Measurements from ENCODE around the gene MMP11. TPM values are rescaled to one million over a fixed set of nuclear protein-coding genes. Genes with fewer than 3 reads are reported as not detected.
"Not testable (repeated sequence)": the region's sequence is repeated elsewhere in the genome, so short reads cannot be mapped to it uniquely, and the experiment has no call there.

MMP11 gene, protein sequence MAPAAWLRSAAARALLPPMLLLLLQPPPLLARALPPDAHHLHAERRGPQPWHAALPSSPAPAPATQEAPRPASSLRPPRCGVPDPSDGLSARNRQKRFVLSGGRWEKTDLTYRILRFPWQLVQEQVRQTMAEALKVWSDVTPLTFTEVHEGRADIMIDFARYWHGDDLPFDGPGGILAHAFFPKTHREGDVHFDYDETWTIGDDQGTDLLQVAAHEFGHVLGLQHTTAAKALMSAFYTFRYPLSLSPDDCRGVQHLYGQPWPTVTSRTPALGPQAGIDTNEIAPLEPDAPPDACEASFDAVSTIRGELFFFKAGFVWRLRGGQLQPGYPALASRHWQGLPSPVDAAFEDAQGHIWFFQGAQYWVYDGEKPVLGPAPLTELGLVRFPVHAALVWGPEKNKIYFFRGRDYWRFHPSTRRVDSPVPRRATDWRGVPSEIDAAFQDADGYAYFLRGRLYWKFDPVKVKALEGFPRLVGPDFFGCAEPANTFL
- total RNA-seq, result 1 to 10 TPM; 2.8 to 6.5 (median 5.4) TPM

DNA sequence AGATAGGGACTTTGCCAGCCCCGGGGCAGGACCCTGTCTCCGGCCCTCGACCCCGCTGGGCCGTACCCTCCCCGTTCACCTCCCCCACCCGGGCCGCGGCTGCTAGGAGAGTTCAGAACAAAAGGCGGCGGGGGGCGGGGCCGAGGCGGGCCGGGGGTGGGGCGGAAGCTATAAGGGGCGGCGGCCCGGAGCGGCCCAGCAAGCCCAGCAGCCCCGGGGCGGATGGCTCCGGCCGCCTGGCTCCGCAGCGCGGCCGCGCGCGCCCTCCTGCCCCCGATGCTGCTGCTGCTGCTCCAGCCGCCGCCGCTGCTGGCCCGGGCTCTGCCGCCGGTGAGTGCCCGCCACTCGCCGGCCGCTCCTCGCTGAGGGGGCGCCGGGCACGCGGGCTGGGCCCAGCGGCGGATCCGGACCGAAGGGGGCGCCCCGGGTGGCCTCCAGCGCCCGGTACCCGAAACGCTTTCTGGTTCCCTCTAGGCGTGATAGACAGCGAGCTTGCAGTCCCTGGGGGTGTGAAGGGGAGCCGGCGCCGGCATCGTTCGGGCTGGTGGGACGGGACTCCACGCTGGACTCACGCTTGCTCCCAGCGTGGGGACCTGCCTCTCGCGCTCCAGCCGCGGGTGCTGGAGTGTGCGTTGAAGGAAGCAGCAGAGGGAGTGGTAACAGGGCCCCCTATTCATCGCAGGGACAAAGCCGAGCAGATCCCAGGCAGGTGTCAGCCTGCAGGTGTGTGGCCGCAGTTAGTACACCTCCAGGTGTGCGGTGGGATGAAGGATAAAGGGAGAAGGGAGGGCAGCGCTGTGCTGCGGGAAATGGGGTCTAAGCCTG, at the start of gene MMP11:
Gene MMP11 (plus strand): TSS at position 201 of the 825 bp plus-strand sequence. CDS start 22 bp downstream, at position 223.
- WGBS, result 25% methylated on average over 9 of the region's 79 CpGs
- H3K27ac ChIP-seq (replicated peaks in 1 of 4), result peak within 1 kb of the TSS; percentile 69 to 79 (median 74)
- H3K27me3 ChIP-seq, result no peaks in the 10 kb centered on the region
- intact Hi-C loops (cut with DNase I), result no loop called here
- peaks cover 48 to 83% (median 75%) of the 10 kb centered on the region in 4 donors for H3K4me1 ChIP-seq
- peak within 1 kb of the TSS; percentile 63 to 72 (median 67) for H3K4me3 ChIP-seq
- no peak for TF ChIP-seq POLR2AphosphoS5 (IDR thresholded peaks at IDR 0.05)
- TF ChIP-seq, protein P1, sequence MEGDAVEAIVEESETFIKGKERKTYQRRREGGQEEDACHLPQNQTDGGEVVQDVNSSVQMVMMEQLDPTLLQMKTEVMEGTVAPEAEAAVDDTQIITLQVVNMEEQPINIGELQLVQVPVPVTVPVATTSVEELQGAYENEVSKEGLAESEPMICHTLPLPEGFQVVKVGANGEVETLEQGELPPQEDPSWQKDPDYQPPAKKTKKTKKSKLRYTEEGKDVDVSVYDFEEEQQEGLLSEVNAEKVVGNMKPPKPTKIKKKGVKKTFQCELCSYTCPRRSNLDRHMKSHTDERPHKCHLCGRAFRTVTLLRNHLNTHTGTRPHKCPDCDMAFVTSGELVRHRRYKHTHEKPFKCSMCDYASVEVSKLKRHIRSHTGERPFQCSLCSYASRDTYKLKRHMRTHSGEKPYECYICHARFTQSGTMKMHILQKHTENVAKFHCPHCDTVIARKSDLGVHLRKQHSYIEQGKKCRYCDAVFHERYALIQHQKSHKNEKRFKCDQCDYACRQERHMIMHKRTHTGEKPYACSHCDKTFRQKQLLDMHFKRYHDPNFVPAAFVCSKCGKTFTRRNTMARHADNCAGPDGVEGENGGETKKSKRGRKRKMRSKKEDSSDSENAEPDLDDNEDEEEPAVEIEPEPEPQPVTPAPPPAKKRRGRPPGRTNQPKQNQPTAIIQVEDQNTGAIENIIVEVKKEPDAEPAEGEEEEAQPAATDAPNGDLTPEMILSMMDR (IDR thresholded peaks at IDR 0.05), result peak in 2 of 3 experiments; percentile 3 to 10
- no peaks in the 10 kb centered on the region for H3K9me3 ChIP-seq
- H3K36me3 ChIP-seq, result no peaks in the 10 kb centered on the region
- DNase-seq (ENCODE audit: extremely low spot score), result no peak

DNA sequence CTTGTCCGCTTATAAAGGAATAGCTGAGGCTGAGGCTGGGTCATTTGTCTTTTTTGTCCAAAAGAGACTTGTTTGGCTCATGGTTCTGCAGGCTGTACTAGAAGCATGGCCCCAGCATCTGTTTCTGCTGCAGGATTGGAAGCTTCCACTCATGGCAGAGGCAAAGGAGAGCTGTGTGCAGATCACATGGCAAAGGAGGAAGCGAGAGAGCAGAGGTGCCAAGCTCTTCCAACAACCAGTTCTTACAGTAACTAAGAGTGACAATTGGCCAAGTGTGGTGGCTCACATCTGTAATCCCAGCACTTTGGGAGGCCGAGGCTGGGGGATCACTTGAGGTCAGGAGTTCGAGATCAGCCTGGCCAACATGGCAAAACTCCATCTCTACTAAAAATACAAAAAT, 44.5 kb upstream of the MMP11 start:
- H3K4me3 ChIP-seq; H3K9me3 ChIP-seq; intact Hi-C loops (cut with DNase I); H3K36me3 ChIP-seq; DNase-seq (ENCODE audit: extremely low spot score); H3K4me1 ChIP-seq; H3K27me3 ChIP-seq; H3K27ac ChIP-seq (replicated peaks in 1 of 4): not testable (repeated sequence)
- 65% methylated on average over 4 of the region's 4 CpGs for WGBS

DNA sequence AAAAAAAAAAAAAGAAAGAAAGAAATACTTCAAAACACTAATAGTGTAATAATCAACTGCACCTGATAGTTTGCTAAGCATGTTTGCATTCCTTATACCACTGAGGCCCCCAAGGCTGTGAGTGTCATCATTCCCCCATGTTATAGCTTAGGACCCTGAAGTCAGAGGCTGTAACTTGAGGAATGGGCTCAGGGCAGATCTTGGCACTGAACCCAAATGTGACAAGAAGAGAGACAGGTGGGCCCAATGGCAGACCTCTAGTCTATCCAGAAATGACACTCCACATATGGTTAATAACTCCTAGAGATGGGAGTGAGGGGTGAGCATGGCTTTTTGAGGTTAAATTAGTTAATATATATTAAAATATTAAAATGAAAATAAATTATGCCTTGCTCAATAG, 35.0 kb upstream of the MMP11 start:
- Histone ChIP-seq H3K27me3 (no peaks in the 10 kb centered on the region), H3K9me3 (no peaks in the 10 kb centered on the region), H3K4me1 (peaks cover 3 to 13% (median 7%) of the 10 kb centered on the region in 4 donors), H3K36me3 (peaks cover 4 to 20% (median 14%) of the 10 kb centered on the region in 4 donors), H3K27ac (replicated peaks in 1 of 4) (no peak overlapping the region), H3K4me3 (no peak overlapping the region)
- DNase-seq (ENCODE audit: extremely low spot score), result no peak
- no peak for TF ChIP-seq EP300 (IDR thresholded peaks at IDR 0.05)
- TF ChIP-seq, protein P1 (IDR thresholded peaks at IDR 0.05), result no peak
- no peak for TF ChIP-seq POLR2A (IDR thresholded peaks at IDR 0.05; ENCODE audit: low read depth)
- no peak for TF ChIP-seq POLR2AphosphoS5 (IDR thresholded peaks at IDR 0.05)
- intact Hi-C loops (cut with DNase I), result no loop called here

DNA sequence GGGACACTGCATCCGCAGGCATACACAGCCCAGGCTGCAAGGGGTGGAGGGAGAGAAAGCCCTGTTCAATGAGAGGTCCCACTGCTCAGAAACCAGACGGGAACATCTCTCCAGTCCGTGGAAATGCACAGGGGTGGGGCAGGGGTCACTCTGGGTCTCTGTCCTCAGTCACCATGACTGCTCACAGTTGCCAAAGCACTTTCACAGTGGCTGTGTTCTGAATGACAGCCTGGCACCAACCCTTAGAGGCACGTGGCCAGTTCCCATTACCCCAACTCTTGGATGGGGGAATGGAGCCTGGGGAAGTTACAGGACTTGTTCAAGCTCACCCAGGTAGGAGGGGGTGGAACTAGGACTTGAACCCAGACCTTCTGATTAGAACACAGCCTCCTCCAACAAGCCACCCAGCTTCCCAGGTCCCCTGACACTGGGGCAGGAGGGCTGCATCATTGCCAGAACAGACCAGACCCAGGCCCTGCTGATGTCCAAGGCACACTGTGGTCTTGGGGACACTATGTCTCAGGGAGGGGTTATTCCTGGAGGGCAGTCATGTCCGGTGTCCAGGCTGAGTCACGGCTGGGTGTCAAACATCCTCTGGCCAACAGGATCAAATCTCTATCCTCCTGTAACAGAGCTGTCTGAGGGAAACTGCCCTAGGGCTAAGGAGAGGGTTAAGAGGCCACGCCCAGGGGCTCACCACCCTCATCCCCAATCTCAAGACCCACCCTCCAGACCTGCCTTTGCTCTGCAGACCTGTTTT, 30.0 kb upstream of the MMP11 start:
- H3K4me1 ChIP-seq, result peaks cover 5 to 22% (median 10%) of the 10 kb centered on the region in 4 donors
- H3K4me3 ChIP-seq, result no peak overlapping the region
- intact Hi-C loops (cut with DNase I), result no loop called here
- no peak for DNase-seq (ENCODE audit: extremely low spot score)
- peak overlapping the region in 1 of 4 donors; percentile 12 for H3K27ac ChIP-seq (replicated peaks in 1 of 4)
- H3K9me3 ChIP-seq, result peaks cover 0 to 5% (median 0%) of the 10 kb centered on the region in 4 donors
- H3K36me3 ChIP-seq, result peaks cover 16 to 50% (median 40%) of the 10 kb centered on the region in 4 donors
- TF ChIP-seq, protein P1 (IDR thresholded peaks at IDR 0.05), result no peak
- no peak for TF ChIP-seq POLR2A (IDR thresholded peaks at IDR 0.05; ENCODE audit: low read depth)
- no peak for TF ChIP-seq EP300 (IDR thresholded peaks at IDR 0.05)
- TF ChIP-seq POLR2AphosphoS5 (IDR thresholded peaks at IDR 0.05), result no peak
- WGBS, result 64% methylated on average over 5 of the region's 7 CpGs
- no peaks in the 10 kb centered on the region for H3K27me3 ChIP-seq
